Measurements from ENCODE around the gene S100A1.

S100A1 gene

GRCh38 chr1:153614906-153615305 lies 13.3 kb upstream of the S100A1 start:
- no peak for DNase-seq (ENCODE audit: low read depth, low spot score)
- Histone ChIP-seq H3K4me3 (ENCODE audit: insufficient read length, low read depth) (no peak overlapping the region), H3K4me1 (ENCODE audit: insufficient read depth, insufficient read length) (peaks cover 43% of the 10 kb centered on the region), H3K27me3 (ENCODE audit: insufficient read depth, insufficient read length) (peaks cover 3% of the 10 kb centered on the region), H3K9ac (ENCODE audit: insufficient read length, low read depth) (no peak overlapping the region), H3K9me3 (ENCODE audit: insufficient read depth, low read length) (0 out of 2 replicates have a peak, but pooled peaks cover 3% of the 10 kb centered on the region), H3K36me3 (ENCODE audit: insufficient read depth, insufficient read length, low read length) (peaks cover 24% of the 10 kb centered on the region)
- no peak for TF ChIP-seq SUZ12 (IDR thresholded peaks at IDR 0.05; ENCODE audit: extremely low read depth, insufficient read depth, insufficient read length)
- TF ChIP-seq ZNF274 (IDR thresholded peaks at IDR 0.05; ENCODE audit: low read depth, low read length) = no peak
- TF ChIP-seq YY1 (IDR thresholded peaks at IDR 0.05; ENCODE audit: insufficient read depth, insufficient read length) = no peak

- Histone ChIP-seq H3K36me3 (ENCODE audit: insufficient read depth, insufficient read length, low read length) (peaks cover 29% of the 10 kb centered on the region), H3K27me3 (ENCODE audit: insufficient read depth, insufficient read length) (peaks cover 3% of the 10 kb centered on the region), H3K9me3 (ENCODE audit: insufficient read depth, low read length) (0 out of 2 replicates have a peak, but pooled peaks cover 7% of the 10 kb centered on the region), H3K4me3 (ENCODE audit: insufficient read length, low read depth) (no peak overlapping the region), H3K9ac (ENCODE audit: insufficient read length, low read depth) (no peak overlapping the region), H3K4me1 (ENCODE audit: insufficient read depth, insufficient read length) (peaks cover 38% of the 10 kb centered on the region)
- TF ChIP-seq ZNF274 (IDR thresholded peaks at IDR 0.05; ENCODE audit: low read depth, low read length) (no peak), YY1 (IDR thresholded peaks at IDR 0.05; ENCODE audit: insufficient read depth, insufficient read length) (no peak), SUZ12 (IDR thresholded peaks at IDR 0.05; ENCODE audit: extremely low read depth, insufficient read depth, insufficient read length) (no peak)
- DNase-seq (ENCODE audit: low read depth, low spot score) = no peak
These were observed 12.8 kb upstream of the S100A1 start for GRCh38 chr1:153615406-153615805.

GRCh38 chr1:153616144-153616916 lies 11.9 kb upstream of the S100A1 start, which contains the start of gene S100A14:
TSS of gene S100A14 (minus strand) at chr1:153616325. CDS start at chr1:153615858, 467 bp downstream.
- no peak for TF ChIP-seq YY1 (IDR thresholded peaks at IDR 0.05; ENCODE audit: insufficient read depth, insufficient read length)
- no peak for TF ChIP-seq ZNF274 (IDR thresholded peaks at IDR 0.05; ENCODE audit: low read depth, low read length)
- TF ChIP-seq SUZ12 (IDR thresholded peaks at IDR 0.05; ENCODE audit: extremely low read depth, insufficient read depth, insufficient read length) = no peak
- H3K4me3 ChIP-seq (ENCODE audit: insufficient read length, low read depth) = no peak within 1 kb of the TSS

GRCh38 chr1:153616917-153617311 lies 11.3 kb upstream of the S100A1 start:
- H3K4me3 ChIP-seq (ENCODE audit: insufficient read length, low read depth) = no peak overlapping the region
- peaks cover 44% of the 10 kb centered on the region for H3K36me3 ChIP-seq (ENCODE audit: insufficient read depth, insufficient read length, low read length)
- H3K9me3 ChIP-seq (ENCODE audit: insufficient read depth, low read length) = 0 out of 2 replicates have a peak, but pooled peaks cover 11% of the 10 kb centered on the region
- no peak for TF ChIP-seq SUZ12 (IDR thresholded peaks at IDR 0.05; ENCODE audit: extremely low read depth, insufficient read depth, insufficient read length)
- TF ChIP-seq ZNF274 (IDR thresholded peaks at IDR 0.05; ENCODE audit: low read depth, low read length) = no peak
- no peak for TF ChIP-seq YY1 (IDR thresholded peaks at IDR 0.05; ENCODE audit: insufficient read depth, insufficient read length)
- H3K9ac ChIP-seq (ENCODE audit: insufficient read length, low read depth) = no peak overlapping the region
- peaks cover 3% of the 10 kb centered on the region for H3K27me3 ChIP-seq (ENCODE audit: insufficient read depth, insufficient read length)
- no peak for DNase-seq (ENCODE audit: low read depth, low spot score)
- peaks cover 32% of the 10 kb centered on the region for H3K4me1 ChIP-seq (ENCODE audit: insufficient read depth, insufficient read length)

More at GRCh38 chr1:153616144-153616916, 11.9 kb upstream of the S100A1 start, which contains the start of gene S100A14:
- no peak within 1 kb of the TSS for H3K9ac ChIP-seq (ENCODE audit: insufficient read length, low read depth)
- 0 out of 2 replicates have a peak, but pooled peaks cover 11% of the 10 kb centered on the region for H3K9me3 ChIP-seq (ENCODE audit: insufficient read depth, low read length)
- no peak for DNase-seq (ENCODE audit: low read depth, low spot score)
- peaks cover 38% of the 10 kb centered on the region for H3K36me3 ChIP-seq (ENCODE audit: insufficient read depth, insufficient read length, low read length)
- H3K4me1 ChIP-seq (ENCODE audit: insufficient read depth, insufficient read length) = peaks cover 34% of the 10 kb centered on the region
- H3K27me3 ChIP-seq (ENCODE audit: insufficient read depth, insufficient read length) = peaks cover 3% of the 10 kb centered on the region

DNA sequence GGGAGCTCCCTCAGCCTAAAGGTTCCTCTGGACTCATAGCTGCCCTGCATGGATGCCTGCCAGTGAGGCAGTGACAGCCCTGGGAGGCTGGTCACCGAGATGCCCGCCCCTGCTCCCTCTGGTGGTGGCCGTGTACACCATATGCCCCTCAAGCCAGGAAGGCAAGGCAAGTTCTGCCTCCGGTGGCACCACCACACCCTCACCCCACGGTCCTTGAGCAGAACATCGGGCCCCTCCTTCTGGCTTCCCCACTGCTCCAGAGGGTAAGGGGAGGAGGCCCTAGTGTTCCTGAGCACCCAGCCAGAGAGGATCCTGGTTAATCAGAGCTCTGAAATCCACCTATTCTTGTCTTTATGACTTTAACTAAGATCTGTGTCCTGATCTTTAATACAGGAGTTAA lies 10.6 kb upstream of the S100A1 start:
- TF ChIP-seq ZNF274 (IDR thresholded peaks at IDR 0.05; ENCODE audit: low read depth, low read length) = no peak
- TF ChIP-seq SUZ12 (IDR thresholded peaks at IDR 0.05; ENCODE audit: extremely low read depth, insufficient read depth, insufficient read length) = no peak
- no peak for TF ChIP-seq YY1 (IDR thresholded peaks at IDR 0.05; ENCODE audit: insufficient read depth, insufficient read length)
- Histone ChIP-seq H3K9ac (ENCODE audit: insufficient read length, low read depth) (no peak overlapping the region), H3K4me3 (ENCODE audit: insufficient read length, low read depth) (no peak overlapping the region), H3K36me3 (ENCODE audit: insufficient read depth, insufficient read length, low read length) (peaks cover 52% of the 10 kb centered on the region), H3K27me3 (ENCODE audit: insufficient read depth, insufficient read length) (no peaks in the 10 kb centered on the region), H3K4me1 (ENCODE audit: insufficient read depth, insufficient read length) (peaks cover 27% of the 10 kb centered on the region), H3K9me3 (ENCODE audit: insufficient read depth, low read length) (0 out of 2 replicates have a peak, but pooled peaks cover 11% of the 10 kb centered on the region)
- DNase-seq (ENCODE audit: low read depth, low spot score) = no peak

DNA sequence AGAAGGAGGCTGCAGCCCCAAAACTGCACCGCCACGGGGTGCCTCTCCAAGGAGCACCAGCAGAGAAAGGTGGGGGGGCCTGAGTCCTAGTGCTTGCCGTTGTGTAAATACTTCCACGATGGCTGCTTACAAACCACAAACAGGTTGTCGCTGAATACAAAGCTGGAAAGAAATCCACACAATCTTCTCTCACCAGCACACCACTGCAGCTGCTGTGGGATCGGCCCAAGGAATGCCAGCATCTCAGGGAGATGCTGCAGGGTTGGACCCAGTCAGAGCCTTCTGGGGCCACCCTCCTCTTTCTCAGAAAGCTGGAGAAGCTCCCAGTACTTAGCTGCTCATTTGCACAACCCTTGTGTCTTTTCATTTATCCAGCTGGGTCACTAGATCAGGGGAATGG lies 9.1 kb upstream of the S100A1 start:
- H3K9ac ChIP-seq (ENCODE audit: insufficient read length, low read depth) = no peak overlapping the region
- TF ChIP-seq YY1 (IDR thresholded peaks at IDR 0.05; ENCODE audit: insufficient read depth, insufficient read length) = no peak
- no peak for TF ChIP-seq SUZ12 (IDR thresholded peaks at IDR 0.05; ENCODE audit: extremely low read depth, insufficient read depth, insufficient read length)

DNA sequence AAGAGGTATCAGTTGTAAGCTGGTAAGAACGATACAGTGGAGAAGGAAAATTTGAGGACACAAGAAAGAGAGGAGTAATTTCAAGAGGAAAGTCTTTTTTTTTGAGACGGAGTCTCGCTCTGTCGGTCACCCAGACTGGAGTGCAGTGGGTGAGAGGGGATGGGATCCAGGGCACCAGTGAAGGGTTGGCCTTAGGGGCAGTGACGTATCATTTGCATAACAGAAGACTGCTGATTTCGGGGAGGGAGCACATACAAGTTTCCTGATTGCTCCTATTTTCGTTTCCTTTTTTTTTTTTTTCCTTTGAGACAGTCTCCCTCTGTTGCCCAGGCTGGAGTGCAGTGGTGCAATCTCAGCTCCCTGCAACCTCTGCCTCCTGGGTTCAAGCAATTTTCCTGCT lies 5.1 kb upstream of the S100A1 start:
- H3K27me3 ChIP-seq (ENCODE audit: insufficient read depth, insufficient read length) = no peaks in the 10 kb centered on the region
- DNase-seq (ENCODE audit: low read depth, low spot score) = peak; percentile 61
- H3K4me1 ChIP-seq (ENCODE audit: insufficient read depth, insufficient read length) = peaks cover 11% of the 10 kb centered on the region
- TF ChIP-seq SUZ12 (IDR thresholded peaks at IDR 0.05; ENCODE audit: extremely low read depth, insufficient read depth, insufficient read length) = no peak
- TF ChIP-seq YY1 (IDR thresholded peaks at IDR 0.05; ENCODE audit: insufficient read depth, insufficient read length) = no peak
- TF ChIP-seq ZNF274 (IDR thresholded peaks at IDR 0.05; ENCODE audit: low read depth, low read length) = no peak
- peaks cover 79% of the 10 kb centered on the region for H3K36me3 ChIP-seq (ENCODE audit: insufficient read depth, insufficient read length, low read length)
- no peak overlapping the region for H3K4me3 ChIP-seq (ENCODE audit: insufficient read length, low read depth)
- 0 out of 2 replicates have a peak, but pooled peaks cover 11% of the 10 kb centered on the region for H3K9me3 ChIP-seq (ENCODE audit: insufficient read depth, low read length)
- H3K9ac ChIP-seq (ENCODE audit: insufficient read length, low read depth) = no peak overlapping the region

More for the DNA sequence above, 9.1 kb upstream of the S100A1 start:
- no peaks in the 10 kb centered on the region for H3K27me3 ChIP-seq (ENCODE audit: insufficient read depth, insufficient read length)
- H3K9me3 ChIP-seq (ENCODE audit: insufficient read depth, low read length) = 0 out of 2 replicates have a peak, but pooled peaks cover 11% of the 10 kb centered on the region
- peaks cover 64% of the 10 kb centered on the region for H3K36me3 ChIP-seq (ENCODE audit: insufficient read depth, insufficient read length, low read length)
- peaks cover 24% of the 10 kb centered on the region for H3K4me1 ChIP-seq (ENCODE audit: insufficient read depth, insufficient read length)
- no peak for DNase-seq (ENCODE audit: low read depth, low spot score)
- no peak overlapping the region for H3K4me3 ChIP-seq (ENCODE audit: insufficient read length, low read depth)
